HAP-1 (cell line): ENCODE results near the gene FDPS.
A peak's percentile ranks its signal among the peaks of the same experiment; 100 is the strongest.

Source experiments
- DNase-seq, 2 experiments: peaks; one replicate each; pipeline ENCODE4 v3.0.0-alpha.2; 2016 to 2020; ENCODE audit warnings: low spot score in 2 of 2
- H3K27me3 ChIP-seq: fragments of 250-450 bp; sonication (Bioruptor Pico); 2 replicates; pipeline ENCODE4 v1.5.1; 2020; ENCODE audit warnings: low read depth, mild to moderate bottlenecking, moderate library complexity
- H3K36me3 ChIP-seq: fragments of 250-450 bp; sonication (Bioruptor Pico); replicated peaks from 2 replicates; pipeline ENCODE4 v1.5.1; 2020; ENCODE audit warnings: mild to moderate bottlenecking
- H3K4me1 ChIP-seq: fragments of 250-450 bp; sonication (Bioruptor Pico); 2 replicates; pipeline ENCODE4 v1.5.1; 2020; ENCODE audit warnings: mild to moderate bottlenecking
- H3K4me3 ChIP-seq: fragments of 250-450 bp; sonication (Bioruptor Pico); 2 replicates; pipeline ENCODE4 v1.5.1; 2020; ENCODE audit warnings: mild to moderate bottlenecking, moderate library complexity
- H3K9me3 ChIP-seq: fragments of 250-450 bp; sonication (Bioruptor Pico); 2 replicates; pipeline ENCODE4 v1.5.1; 2020; ENCODE audit warnings: mild to moderate bottlenecking, moderate library complexity
- in situ Hi-C: fragments of 300-500 bp; cut with MboI; formaldehyde crosslinking; loops from 3 replicates; pipeline ENCODE4 v1.14.3; 2020; ENCODE audit warnings: low sequenced_read_pairs, inconsistent platforms, mixed read lengths

Gene FDPS

GRCh38 chr1:155316922-155317321 lies 8.3 kb downstream of the FDPS start:
- Histone ChIP-seq H3K4me1 (0 out of 2 replicates have a peak, but pooled peaks cover 3% of the 10 kb centered on the region), H3K36me3 (peaks cover 79% of the 10 kb centered on the region)
- in situ Hi-C loops = no loop called here

GRCh38 chr1:155318082-155318481 lies 9.4 kb downstream of the FDPS start:
- H3K4me3 ChIP-seq = no peak overlapping the region
- no peaks in the 10 kb centered on the region for H3K27me3 ChIP-seq
- H3K9me3 ChIP-seq = no peaks in the 10 kb centered on the region
- H3K4me1 ChIP-seq = peaks cover 9% of the 10 kb centered on the region; the same call in 1 of the 2 replicates
- no peak for DNase-seq
- H3K36me3 ChIP-seq = peaks cover 71% of the 10 kb centered on the region
- in situ Hi-C loops = no loop called here

More at GRCh38 chr1:155316922-155317321, 8.3 kb downstream of the FDPS start:
- Histone ChIP-seq H3K4me3 (no peak overlapping the region), H3K27me3 (no peaks in the 10 kb centered on the region), H3K9me3 (no peaks in the 10 kb centered on the region)
- DNase-seq = no peak

GRCh38 chr1:155319536-155319935 lies 10.9 kb downstream of the FDPS start:
- H3K27me3 ChIP-seq = no peaks in the 10 kb centered on the region
- no peak overlapping the region for H3K4me3 ChIP-seq
- no peaks in the 10 kb centered on the region for H3K9me3 ChIP-seq
- in situ Hi-C loops = no loop called here
- H3K4me1 ChIP-seq = peaks cover 9% of the 10 kb centered on the region; the same call in 1 of the 2 replicates
- DNase-seq = no peak
- H3K36me3 ChIP-seq = peaks cover 58% of the 10 kb centered on the region

GRCh38 chr1:155320252-155320651 lies 11.6 kb downstream of the FDPS start:
- Histone ChIP-seq H3K27me3 (no peaks in the 10 kb centered on the region), H3K4me1 (peaks cover 9% of the 10 kb centered on the region; the same call in 1 of the 2 replicates), H3K9me3 (no peaks in the 10 kb centered on the region), H3K36me3 (peaks cover 51% of the 10 kb centered on the region), H3K4me3 (no peak overlapping the region)
- in situ Hi-C loops = no loop called here
- no peak for DNase-seq

GRCh38 chr1:155320661-155321617 lies 12.3 kb downstream of the FDPS start, which contains the start of gene RUSC1:
TSS of gene RUSC1 (plus strand) at chr1:155320894. CDS start at chr1:155321774, 880 bp downstream.
- DNase-seq = peak in 1 of 2 experiments; percentile 41
- no peaks in the 10 kb centered on the region for H3K27me3 ChIP-seq
- peaks cover 9% of the 10 kb centered on the region; the same call in 1 of the 2 replicates for H3K4me1 ChIP-seq
- no peak within 1 kb of the TSS for H3K4me3 ChIP-seq
- H3K36me3 ChIP-seq = peaks cover 55% of the 10 kb centered on the region
- no peaks in the 10 kb centered on the region for H3K9me3 ChIP-seq
- in situ Hi-C loops = no loop called here

- in situ Hi-C loops = no loop called here
- peak overlapping the region; percentile 68; the same call in 1 of the 2 replicates for H3K4me3 ChIP-seq
These were observed 13.2 kb downstream of the FDPS start for GRCh38 chr1:155321639-155322503.

GRCh38 chr1:155322571-155322952 lies 13.9 kb downstream of the FDPS start:
- Histone ChIP-seq H3K4me1 (peaks cover 9% of the 10 kb centered on the region; the same call in 1 of the 2 replicates), H3K36me3 (peaks cover 64% of the 10 kb centered on the region), H3K4me3 (peak overlapping the region; percentile 68), H3K27me3 (no peaks in the 10 kb centered on the region), H3K9me3 (no peaks in the 10 kb centered on the region)
- in situ Hi-C loops = no loop called here
- DNase-seq = peak in 1 of 2 experiments; percentile 43

More at GRCh38 chr1:155321639-155322503, 13.2 kb downstream of the FDPS start:
- H3K4me1 ChIP-seq = peaks cover 9% of the 10 kb centered on the region; the same call in 1 of the 2 replicates
- peak in 1 of 2 experiments; percentile 29 for DNase-seq
- no peaks in the 10 kb centered on the region for H3K27me3 ChIP-seq
- peaks cover 64% of the 10 kb centered on the region for H3K36me3 ChIP-seq
- H3K9me3 ChIP-seq = no peaks in the 10 kb centered on the region

- peaks cover 63% of the 10 kb centered on the region for H3K36me3 ChIP-seq
- peaks cover 9% of the 10 kb centered on the region; the same call in 1 of the 2 replicates for H3K4me1 ChIP-seq
- in situ Hi-C loops = no loop called here
- H3K9me3 ChIP-seq = no peaks in the 10 kb centered on the region
- peak overlapping the region; percentile 68 for H3K4me3 ChIP-seq
- no peaks in the 10 kb centered on the region for H3K27me3 ChIP-seq
- DNase-seq = peak; percentile 94 to 97
These were observed 14.5 kb downstream of the FDPS start for GRCh38 chr1:155322953-155323728.

GRCh38 chr1:155323729-155324036 lies 15.0 kb downstream of the FDPS start:
- peaks cover 60% of the 10 kb centered on the region for H3K36me3 ChIP-seq

GRCh38 chr1:155324037-155324716 lies 15.5 kb downstream of the FDPS start:
- Histone ChIP-seq H3K4me3 (peak overlapping the region; percentile 68), H3K27me3 (no peaks in the 10 kb centered on the region), H3K9me3 (no peaks in the 10 kb centered on the region), H3K36me3 (peaks cover 59% of the 10 kb centered on the region), H3K4me1 (peaks cover 9% of the 10 kb centered on the region; the same call in 1 of the 2 replicates)
- in situ Hi-C loops = no loop called here
- DNase-seq = peak; percentile 98

More at GRCh38 chr1:155323729-155324036, 15.0 kb downstream of the FDPS start:
- Histone ChIP-seq H3K9me3 (no peaks in the 10 kb centered on the region), H3K4me1 (peaks cover 9% of the 10 kb centered on the region; the same call in 1 of the 2 replicates), H3K27me3 (no peaks in the 10 kb centered on the region), H3K4me3 (peak overlapping the region; percentile 68)
- DNase-seq = peak; percentile 80 to 89
- in situ Hi-C loops = no loop called here

- DNase-seq = peak; percentile 51 to 83
- Histone ChIP-seq H3K9me3 (no peaks in the 10 kb centered on the region), H3K36me3 (peaks cover 53% of the 10 kb centered on the region), H3K4me1 (peaks cover 9% of the 10 kb centered on the region; the same call in 1 of the 2 replicates), H3K27me3 (no peaks in the 10 kb centered on the region), H3K4me3 (peak overlapping the region; percentile 68)
- in situ Hi-C loops = no loop called here
These were observed 16.3 kb downstream of the FDPS start for GRCh38 chr1:155324717-155325602.

GRCh38 chr1:155325603-155325893 lies 16.9 kb downstream of the FDPS start:
- H3K4me3 ChIP-seq = peak overlapping the region; percentile 68
- no peaks in the 10 kb centered on the region for H3K9me3 ChIP-seq
- DNase-seq = no peak
- H3K36me3 ChIP-seq = peaks cover 53% of the 10 kb centered on the region
- H3K27me3 ChIP-seq = no peaks in the 10 kb centered on the region
- in situ Hi-C loops = no loop called here
- H3K4me1 ChIP-seq = peaks cover 9% of the 10 kb centered on the region; the same call in 1 of the 2 replicates
